Measurements from ENCODE around the gene LRRC23. TPM values are rescaled to one million over a fixed set of nuclear protein-coding genes. Genes with fewer than 3 reads are reported as not detected.
A peak's percentile ranks its signal among the peaks of the same experiment; 100 is the strongest.

Gene LRRC23
- total and polyA plus RNA-seq, 9 of the 15 experiments (the other 6 are each of a cell fraction or from before 2014, with no cell fraction given), result 2.2 to 7.0 (median 3.0) TPM

DNA sequence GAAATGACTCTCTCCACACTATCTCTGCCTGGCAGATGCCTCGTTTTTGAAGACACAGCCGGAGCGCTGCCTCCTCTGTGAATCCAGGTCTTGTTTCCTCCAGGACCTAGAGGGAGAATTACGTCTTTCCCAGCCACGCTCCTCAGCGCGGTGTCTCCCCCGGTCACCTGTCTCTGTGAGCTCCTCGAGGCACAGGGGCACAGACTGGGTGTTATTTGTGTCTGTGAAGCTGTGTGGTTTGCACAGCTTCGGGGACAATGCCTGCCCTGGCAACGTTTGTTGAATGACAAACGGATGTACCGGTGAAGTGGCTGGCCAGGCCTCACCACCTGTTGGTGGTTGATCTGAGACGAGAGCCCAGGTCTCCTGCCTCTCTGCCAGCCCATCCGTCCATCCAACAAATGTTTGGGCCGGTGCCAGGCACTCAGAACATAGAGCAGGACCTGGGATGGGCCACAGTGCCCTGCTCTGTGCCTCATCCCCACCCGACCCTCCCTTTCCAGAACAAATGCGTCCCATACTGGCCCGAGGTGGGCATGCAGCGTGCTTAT lies 52.6 kb downstream of the LRRC23 start:
- 55% methylated on average over 14 of the region's 20 CpGs for WGBS (ENCODE audit: insufficient coverage, low coverage, missing lambda C conversion rate)
- H3K36me3 ChIP-seq (ENCODE audit: control insufficient read depth, insufficient read depth, low read length), result no peaks in the 10 kb centered on the region
- ATAC-seq, result no peak

More for the DNA sequence above, 52.6 kb downstream of the LRRC23 start:
- in situ Hi-C loops (cut with MboI) (no loop called here), intact Hi-C loops (cut with micrococcal nuclease) (no loop called here)
- Histone ChIP-seq H3K27me3 (ENCODE audit: control insufficient read depth in 2 of 2, insufficient read depth in 2 of 2, low read length in 2 of 2) (no peaks in the 10 kb centered on the region), H4K20me1 (replicated peaks; ENCODE audit: control insufficient read depth, insufficient read depth, low read length) (no peaks in the 10 kb centered on the region), H3K4me3 (no peak overlapping the region), H3K9me3 (replicated peaks; ENCODE audit: control insufficient read depth, insufficient read depth, low read depth, low read length) (no peaks in the 10 kb centered on the region), H3K9ac (ENCODE audit: insufficient read depth in 1 of 2, low read depth in 2 of 2, low read length in 2 of 2) (peak overlapping the region in 1 of 2 experiments; percentile 83; a peak in 2 of 4 replicates), H3K4me2 (ENCODE audit: insufficient read depth, low read length) (no peak overlapping the region), H3K4me1 (replicated peaks in 1 of 2; ENCODE audit: control insufficient read depth in 2 of 2, insufficient read depth in 2 of 2, low read length in 2 of 2) (peaks cover 20 to 67% of the 10 kb centered on the region in 2 experiments), H3K79me2 (ENCODE audit: control insufficient read depth, insufficient read depth, low read length) (peaks cover 10% of the 10 kb centered on the region; the same call in 2 of the 3 replicates), H3K9me1 (ENCODE audit: control insufficient read depth, insufficient read depth, low read length) (no peaks in the 10 kb centered on the region), H2AFZ (ENCODE audit: low read depth, low read length) (no peak overlapping the region), H3K27ac (ENCODE audit: extremely low read depth, low read depth, low read length) (no peak overlapping the region)
- no TSS peak for BruUV-seq (replicated peaks)
- POLR2A ChIA-PET, result interaction anchor here (0.7 to 8.0 kb wide), 3 partner anchors 8 to 338 kb away, joined by 3 to 98 read pairs (median 4); partner anchors contain the start of genes C12orf57 and RNU7-1
- FAIRE-seq (no peak), DNase-seq (ENCODE audit: extremely low read depth in 1 of 4, low spot score in 3 of 4) (no peak)
- CTCF ChIA-PET (ENCODE audit: low intra/inter-chr PET ratio), result no interaction called here
- TF ChIP-seq ZNF274 (IDR thresholded peaks at IDR 0.05; ENCODE audit: borderline replicate concordance, low read depth, low read length) (no peak), KAT2B (IDR thresholded peaks at IDR 0.05; ENCODE audit: low read depth, low read length) (no peak), ZNF764 (CRISPR knock-in tag; IDR thresholded peaks at IDR 0.05; ENCODE audit: low read depth) (no peak), ZNF12 (CRISPR knock-in tag; IDR thresholded peaks at IDR 0.05) (no peak), ZBTB17 (CRISPR knock-in tag; IDR thresholded peaks at IDR 0.05) (no peak), PBX2 (CRISPR knock-in tag; IDR thresholded peaks at IDR 0.05; ENCODE audit: low read depth) (no peak), PBX2 (tag; conservative IDR thresholded peaks at IDR 0.05; ENCODE audit: low read depth) (no peak)
- TF ChIP-seq, protein P1, sequence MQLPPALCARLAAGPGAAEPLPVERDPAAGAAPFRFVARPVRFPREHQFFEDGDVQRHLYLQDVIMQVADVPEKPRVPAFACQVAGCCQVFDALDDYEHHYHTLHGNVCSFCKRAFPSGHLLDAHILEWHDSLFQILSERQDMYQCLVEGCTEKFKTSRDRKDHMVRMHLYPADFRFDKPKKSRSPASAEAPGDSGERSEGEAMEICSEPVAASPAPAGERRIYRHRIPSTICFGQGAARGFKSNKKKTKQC (CRISPR knock-in tag; IDR thresholded peaks at IDR 0.05), result no peak
- TF ChIP-seq, protein P2, sequence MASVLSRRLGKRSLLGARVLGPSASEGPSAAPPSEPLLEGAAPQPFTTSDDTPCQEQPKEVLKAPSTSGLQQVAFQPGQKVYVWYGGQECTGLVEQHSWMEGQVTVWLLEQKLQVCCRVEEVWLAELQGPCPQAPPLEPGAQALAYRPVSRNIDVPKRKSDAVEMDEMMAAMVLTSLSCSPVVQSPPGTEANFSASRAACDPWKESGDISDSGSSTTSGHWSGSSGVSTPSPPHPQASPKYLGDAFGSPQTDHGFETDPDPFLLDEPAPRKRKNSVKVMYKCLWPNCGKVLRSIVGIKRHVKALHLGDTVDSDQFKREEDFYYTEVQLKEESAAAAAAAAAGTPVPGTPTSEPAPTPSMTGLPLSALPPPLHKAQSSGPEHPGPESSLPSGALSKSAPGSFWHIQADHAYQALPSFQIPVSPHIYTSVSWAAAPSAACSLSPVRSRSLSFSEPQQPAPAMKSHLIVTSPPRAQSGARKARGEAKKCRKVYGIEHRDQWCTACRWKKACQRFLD (CRISPR knock-in tag; IDR thresholded peaks at IDR 0.05), result no peak
